Renal cortex interstitium (tissue), 11 donors: Measurements from ENCODE around the gene SPDYE16. TPM values are rescaled to one million over a fixed set of nuclear protein-coding genes. Genes with fewer than 3 reads are reported as not detected.
"Not testable (repeated sequence)": the region's sequence is repeated elsewhere in the genome, so short reads cannot be mapped to it uniquely, and the experiment has no call there.

Experiments
- DNase-seq, 11 donors: peaks; one replicate each; pipeline ENCODE4 v3.0.0-alpha.2; 2013; ENCODE audit warnings: low read depth in 9 of 11, low spot score in 4 of 11; ENCODE audit errors: extremely low read depth in 1 of 11
- polyA plus RNA-seq, 3 donors: library from polyadenylated mRNA; unstranded; fragments of 120-200 nt; gene quantifications; one replicate each; pipeline ENCODE4 v1.2.1, GENCODE V29; 2013; ENCODE audit not compliant: insufficient read length in 3 of 3

Gene SPDYE16
- polyA plus RNA-seq, 3 donors, result 1.6 to 4.0 (median 2.0) TPM

- DNase-seq, result not testable (repeated sequence)
Observed at GRCh38 chr7:76484456-76484855, 58.6 kb downstream of the SPDYE16 start.

DNA sequence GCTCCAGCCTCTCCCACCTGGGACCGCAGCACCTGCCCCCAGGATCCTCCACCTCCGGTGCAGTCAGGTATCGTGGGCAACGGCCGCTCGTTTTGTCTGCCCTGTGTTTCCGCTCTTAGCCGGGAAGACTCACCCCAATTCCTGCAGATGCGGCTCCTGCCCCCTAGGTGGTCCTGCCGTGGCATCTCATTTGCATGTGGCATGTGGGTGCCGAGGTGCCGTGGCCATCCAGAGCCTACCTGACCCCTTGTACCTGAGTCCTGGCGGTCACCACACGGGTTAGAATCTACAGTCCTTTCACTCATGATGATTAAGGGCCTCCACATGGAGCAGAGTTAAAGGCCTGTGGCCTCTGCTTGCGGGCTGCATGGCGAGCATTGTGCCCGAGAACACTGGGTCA lies 60.0 kb downstream of the SPDYE16 start:
- not testable (repeated sequence) for DNase-seq

GRCh38 chr7:76482660-76483059 lies 60.4 kb downstream of the SPDYE16 start:
- not testable (repeated sequence) for DNase-seq

Other genes with a start within 250 kb of the SPDYE16 start
- gene HSPB1, start 240.6 kb downstream of the SPDYE16 start, polyA plus RNA-seq, result 100 to 1,000 TPM; 119 to 226 (median 218) TPM
- gene YWHAG, start 184.3 kb downstream of the SPDYE16 start, polyA plus RNA-seq, result 100 to 1,000 TPM; 119 to 134 (median 133) TPM
- 1 to 10 TPM; 5.2 to 7.2 (median 5.5) TPM for gene SSC4D, start 133.6 kb downstream of the SPDYE16 start, polyA plus RNA-seq
- gene ZP3, start 118.3 kb downstream of the SPDYE16 start, polyA plus RNA-seq, result 10 to 100 TPM in 1 of 3 donors, 1 to 10 TPM in 2; 4.9 to 11.0 (median 8.6) TPM
- gene DTX2, start 81.6 kb downstream of the SPDYE16 start, polyA plus RNA-seq, result 10 to 100 TPM in 2 of 3 donors, 1 to 10 TPM in 1; 5.8 to 11.0 (median 10.4) TPM
- 1 to 10 TPM; 1.2 to 2.4 (median 1.4) TPM for gene UPK3B, start 32.7 kb downstream of the SPDYE16 start, polyA plus RNA-seq
- 10 to 100 TPM; 21.3 to 34.9 (median 23.1) TPM for gene POMZP3, start 84.0 kb upstream of the SPDYE16 start, polyA plus RNA-seq